Measurements from ENCODE around the gene OGT. TPM values are rescaled to one million over a fixed set of nuclear protein-coding genes. Genes with fewer than 3 reads are reported as not detected.

The OGT gene
- total RNA-seq, 1 experiment from 2014 or later, result 130 TPM

DNA sequence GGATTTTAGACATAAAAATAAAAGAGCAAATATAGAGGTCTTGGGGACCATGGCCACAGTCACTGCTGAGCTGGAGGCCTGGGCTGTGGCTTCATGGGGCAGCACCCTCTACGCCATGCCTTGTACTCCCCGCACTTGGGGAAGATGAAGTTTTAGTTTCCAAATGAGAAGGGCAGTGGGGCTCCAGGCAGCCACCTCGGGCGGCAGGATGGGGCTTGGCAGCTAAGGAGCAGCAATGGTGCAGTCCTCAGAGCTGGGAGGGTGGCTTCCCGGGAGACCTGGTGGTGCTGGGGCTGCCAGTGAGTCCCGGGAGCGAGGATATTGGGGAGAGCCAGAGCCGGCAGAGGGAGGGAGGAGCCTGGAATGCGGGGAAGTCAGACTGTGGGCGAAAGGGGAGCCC lies 83.0 kb downstream of the OGT start:
- intact Hi-C loops (cut with micrococcal nuclease; ENCODE audit: unreplicated experiment), result no loop called here
- no peak overlapping the region for H3K4me3 ChIP-seq (ENCODE audit: low read depth, low read length, poor library complexity, severe bottlenecking)
- no peak for TF ChIP-seq EZH2 (IDR thresholded peaks at IDR 0.05; ENCODE audit: borderline replicate concordance, low read depth, low read length, poor library complexity, severe bottlenecking)
- no peak for TF ChIP-seq CTCF (conservative IDR thresholded peaks at IDR 0.05; ENCODE audit: low read depth, low read length)
- DNase-seq (ENCODE audit: low spot score), result no peak
- H3K9me3 ChIP-seq (ENCODE audit: low read depth, low read length, poor library complexity, severe bottlenecking), result no peaks in the 10 kb centered on the region
- H3K4me1 ChIP-seq (ENCODE audit: insufficient read depth, low read length, poor library complexity, severe bottlenecking), result no peaks in the 10 kb centered on the region
- no TSS peak for BruUV-seq (replicated peaks)
- POLR2A ChIA-PET (ENCODE audit: low non-redundant PET), result no interaction called here
- H3K36me3 ChIP-seq (ENCODE audit: insufficient read depth, low read length, poor library complexity, severe bottlenecking), result no peaks in the 10 kb centered on the region
- no peak overlapping the region for H3K27ac ChIP-seq (ENCODE audit: low read depth, low read length, poor library complexity, severe bottlenecking)
- CTCF ChIA-PET, result no interaction called here
- no peaks in the 10 kb centered on the region for H3K27me3 ChIP-seq (replicated peaks; ENCODE audit: insufficient read depth, low read depth, low read length, poor library complexity)

DNA sequence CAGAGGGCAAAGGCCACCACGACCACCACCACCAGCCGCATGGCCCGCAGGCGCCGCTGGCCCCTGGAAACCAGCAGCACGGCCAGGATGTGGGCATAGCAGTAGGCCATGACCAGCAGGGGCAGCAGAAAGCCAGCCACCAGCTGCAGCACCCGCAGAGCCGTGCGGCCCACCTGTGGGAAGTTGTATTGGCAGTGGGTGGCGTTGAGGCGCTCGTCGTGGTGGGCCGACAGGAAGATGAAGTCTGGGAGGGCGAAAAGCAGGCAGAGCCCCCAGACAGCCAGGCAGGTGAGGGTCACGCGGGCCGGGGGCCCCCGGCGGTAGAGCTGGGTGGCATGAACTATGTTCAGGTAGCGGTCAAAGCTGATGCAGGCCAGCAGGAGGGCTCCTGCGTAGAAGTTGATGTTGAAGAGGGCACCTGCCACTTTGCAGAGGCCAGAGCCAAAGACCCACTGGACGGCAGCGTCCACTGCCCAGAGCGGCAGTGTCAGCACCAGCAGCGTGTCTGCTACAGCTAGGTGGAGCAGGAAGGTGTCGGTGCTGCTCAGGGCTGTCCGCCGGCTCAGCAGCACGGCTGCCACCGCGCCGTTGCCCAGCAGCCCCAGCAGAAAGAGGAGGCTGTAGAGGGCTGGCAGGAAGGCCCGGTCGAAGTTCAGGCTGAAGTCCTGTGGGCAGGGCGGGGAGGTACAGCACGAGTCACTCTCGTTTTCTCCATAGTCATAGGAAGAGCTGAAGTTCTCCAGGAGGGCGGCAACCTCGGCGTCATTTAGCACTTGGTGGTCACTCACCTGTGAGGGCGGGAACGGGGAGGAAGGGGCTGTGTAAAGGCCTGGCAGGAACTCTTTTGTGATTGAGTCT lies 84.0 kb downstream of the OGT start:
- H3K4me1 ChIP-seq (ENCODE audit: insufficient read depth, low read length, poor library complexity, severe bottlenecking), result no peaks in the 10 kb centered on the region
- no peaks in the 10 kb centered on the region for H3K27me3 ChIP-seq (replicated peaks; ENCODE audit: insufficient read depth, low read depth, low read length, poor library complexity)
- BruUV-seq (replicated peaks), result no TSS peak
- ChIA-PET CTCF (no interaction called here), POLR2A (ENCODE audit: low non-redundant PET) (no interaction called here)
- H3K36me3 ChIP-seq (ENCODE audit: insufficient read depth, low read length, poor library complexity, severe bottlenecking), result no peaks in the 10 kb centered on the region
- intact Hi-C loops (cut with micrococcal nuclease; ENCODE audit: unreplicated experiment), result no loop called here
- no peaks in the 10 kb centered on the region for H3K9me3 ChIP-seq (ENCODE audit: low read depth, low read length, poor library complexity, severe bottlenecking)
- no peak overlapping the region for H3K4me3 ChIP-seq (ENCODE audit: low read depth, low read length, poor library complexity, severe bottlenecking)
- no peak overlapping the region for H3K27ac ChIP-seq (ENCODE audit: low read depth, low read length, poor library complexity, severe bottlenecking)
- no peak for TF ChIP-seq EZH2 (IDR thresholded peaks at IDR 0.05; ENCODE audit: borderline replicate concordance, low read depth, low read length, poor library complexity, severe bottlenecking)
- TF ChIP-seq CTCF (conservative IDR thresholded peaks at IDR 0.05; ENCODE audit: low read depth, low read length), result no peak
- no peak for DNase-seq (ENCODE audit: low spot score)

GRCh38 chrX:71617742-71618141 lies 84.8 kb downstream of the OGT start:
- BruUV-seq (replicated peaks), result no TSS peak
- CTCF ChIA-PET, result no interaction called here
- POLR2A ChIA-PET (ENCODE audit: low non-redundant PET), result no interaction called here
- Histone ChIP-seq H3K36me3 (ENCODE audit: insufficient read depth, low read length, poor library complexity, severe bottlenecking) (no peaks in the 10 kb centered on the region), H3K4me1 (ENCODE audit: insufficient read depth, low read length, poor library complexity, severe bottlenecking) (no peaks in the 10 kb centered on the region), H3K27me3 (replicated peaks; ENCODE audit: insufficient read depth, low read depth, low read length, poor library complexity) (no peaks in the 10 kb centered on the region), H3K9me3 (ENCODE audit: low read depth, low read length, poor library complexity, severe bottlenecking) (no peaks in the 10 kb centered on the region), H3K4me3 (ENCODE audit: low read depth, low read length, poor library complexity, severe bottlenecking) (no peak overlapping the region), H3K27ac (ENCODE audit: low read depth, low read length, poor library complexity, severe bottlenecking) (no peak overlapping the region)
- TF ChIP-seq EZH2 (IDR thresholded peaks at IDR 0.05; ENCODE audit: borderline replicate concordance, low read depth, low read length, poor library complexity, severe bottlenecking) (no peak), CTCF (conservative IDR thresholded peaks at IDR 0.05; ENCODE audit: low read depth, low read length) (no peak)
- no peak for DNase-seq (ENCODE audit: low spot score)
- intact Hi-C loops (cut with micrococcal nuclease; ENCODE audit: unreplicated experiment), result no loop called here
